Mesenchymal stem cell (in vitro differentiated cells and primary cell): Measurements from ENCODE around the gene CAMKMT.

Experiments used
- DNase-seq: peaks from one replicate; pipeline ENCODE4 v3.0.0-alpha.2; 2013
- H2AFZ ChIP-seq: one replicate; pipeline ENCODE4 v1.6.1; 2013; ENCODE audit warnings: low read depth, mild to moderate bottlenecking, control low read depth, inconsistent platforms, low read length, moderate library complexity
- H2AK5ac ChIP-seq: 2 replicates; pipeline ENCODE4 v1.6.1; 2013; ENCODE audit warnings: low read length, moderate library complexity, mild to moderate bottlenecking, inconsistent platforms; ENCODE audit not compliant: severe bottlenecking
- H2BK120ac ChIP-seq: one replicate; pipeline ENCODE4 v1.6.1; 2013; ENCODE audit warnings: low read depth, mild to moderate bottlenecking, inconsistent platforms, low read length, moderate library complexity
- H2BK12ac ChIP-seq, 2 experiments: one replicate each; pipeline ENCODE4 v1.6.1; 2013; ENCODE audit warnings: inconsistent platforms in 2 of 2, low read length in 2 of 2, mild to moderate bottlenecking in 2 of 2, moderate library complexity in 2 of 2, control low read depth in 1 of 2
- H2BK15ac ChIP-seq: one replicate; pipeline ENCODE4 v1.6.1; 2013; ENCODE audit warnings: mild to moderate bottlenecking, low read depth, inconsistent platforms; ENCODE audit not compliant: poor library complexity, severe bottlenecking
- H2BK5ac ChIP-seq: 2 replicates; pipeline ENCODE4 v1.6.1; 2013; ENCODE audit warnings: low read depth, mild to moderate bottlenecking, low read length, control low read depth, inconsistent platforms; ENCODE audit not compliant: poor library complexity, severe bottlenecking
- H3K14ac ChIP-seq, 2 experiments: one replicate each; pipeline ENCODE4 v1.6.1; 2013; ENCODE audit warnings: inconsistent platforms in 2 of 2, low read length in 2 of 2, control low read depth in 1 of 2, mild to moderate bottlenecking in 1 of 2, moderate library complexity in 1 of 2
- H3K18ac ChIP-seq, 2 experiments: one replicate each; pipeline ENCODE4 v1.6.1; 2013; ENCODE audit warnings: inconsistent platforms in 2 of 2, low read length in 2 of 2, control low read depth in 1 of 2, low read depth in 1 of 2, mild to moderate bottlenecking in 1 of 2
- H3K23ac ChIP-seq, 2 experiments: one replicate each; pipeline ENCODE4 v1.6.1; 2013; ENCODE audit warnings: inconsistent platforms in 2 of 2, low read length in 2 of 2, mild to moderate bottlenecking in 2 of 2, moderate library complexity in 2 of 2, control low read depth in 1 of 2
- H3K27ac ChIP-seq: 2 replicates; pipeline ENCODE4 v1.5.1; 2013; ENCODE audit warnings: mild to moderate bottlenecking, moderate library complexity, low read length, control low read depth, inconsistent platforms; ENCODE audit not compliant: poor library complexity, severe bottlenecking
- H3K27me3 ChIP-seq, 2 experiments: 2 replicates each; pipeline versions ENCODE4 v1.6.1 to v1.7.0; 2013; ENCODE audit warnings: low read length in 2 of 2, mild to moderate bottlenecking in 2 of 2, moderate library complexity in 2 of 2, control low read depth in 1 of 2, inconsistent platforms in 1 of 2; ENCODE audit not compliant: control insufficient read depth in 1 of 2, insufficient read depth in 1 of 2
- H3K36me3 ChIP-seq, 2 experiments: 2 replicates each; pipeline versions ENCODE4 v1.6.1 to v1.7.0; 2013; ENCODE audit warnings: low read length in 2 of 2, control low read depth in 1 of 2, inconsistent platforms in 1 of 2, low read depth in 1 of 2, mild to moderate bottlenecking in 1 of 2; ENCODE audit not compliant: insufficient read depth in 2 of 2, control insufficient read depth in 1 of 2
- H3K4ac ChIP-seq, 2 experiments: one replicate each; pipeline ENCODE4 v1.6.1; 2013; ENCODE audit warnings: inconsistent platforms in 2 of 2, low read length in 2 of 2, mild to moderate bottlenecking in 2 of 2, moderate library complexity in 2 of 2, control low read depth in 1 of 2, low read depth in 1 of 2
- H3K4me1 ChIP-seq: 2 replicates; pipeline ENCODE4 v1.6.1; 2013; ENCODE audit warnings: low read depth, low read length, control low read depth; ENCODE audit not compliant: control insufficient read depth, insufficient read depth
- H3K4me2 ChIP-seq: 2 replicates; pipeline ENCODE4 v1.6.1; 2013; ENCODE audit warnings: low read length, mild to moderate bottlenecking, inconsistent platforms; ENCODE audit not compliant: poor library complexity, severe bottlenecking
- H3K4me3 ChIP-seq, 2 experiments: 2 replicates each; pipeline versions ENCODE4 v1.5.1 to v1.7.0; 2013; ENCODE audit warnings: low read length in 2 of 2, mild to moderate bottlenecking in 2 of 2, control low read depth in 1 of 2, low read depth in 1 of 2; ENCODE audit not compliant: insufficient read depth in 1 of 2
- H3K79me1 ChIP-seq: replicated peaks from 2 replicates; pipeline ENCODE4 v1.6.1; 2013; ENCODE audit warnings: mild to moderate bottlenecking, control low read depth, low read length, inconsistent platforms; ENCODE audit not compliant: poor library complexity, severe bottlenecking
- H3K9ac ChIP-seq: 2 replicates; pipeline ENCODE4 v1.7.0; 2013; ENCODE audit warnings: mild to moderate bottlenecking, low read length, moderate library complexity
- H3K9me3 ChIP-seq: 2 replicates; pipeline ENCODE4 v1.7.0; 2013; ENCODE audit warnings: mild to moderate bottlenecking, low read length; ENCODE audit not compliant: control insufficient read depth
- H4K8ac ChIP-seq: one replicate; pipeline ENCODE4 v1.6.1; 2013; ENCODE audit warnings: inconsistent platforms, mild to moderate bottlenecking, low read length, moderate library complexity
- H4K91ac ChIP-seq: one replicate; pipeline ENCODE4 v1.6.1; 2013; ENCODE audit warnings: mild to moderate bottlenecking, low read length, inconsistent platforms
- WGBS: methylation state at CpG from one replicate; pipeline ENCODE4 v1.1.7; 2013; ENCODE audit warnings: mixed read lengths; 5-methylcytosine and 5-hydroxymethylcytosine counted together

Gene CAMKMT

GRCh38 chr2:44821500-44821899 lies 459.8 kb downstream of the CAMKMT start:
- H2AK5ac ChIP-seq: no peak overlapping the region
- no peak overlapping the region for H2BK12ac ChIP-seq
- no peak overlapping the region for H3K23ac ChIP-seq
- no peak overlapping the region for H3K4me3 ChIP-seq
- DNase-seq: no peak
- H3K9me3 ChIP-seq: no peaks in the 10 kb centered on the region
- no peaks in the 10 kb centered on the region for H3K36me3 ChIP-seq
- no peak overlapping the region for H3K18ac ChIP-seq
- H2BK120ac ChIP-seq: no peak overlapping the region
- peaks cover 2% of the 10 kb centered on the region for H3K4me1 ChIP-seq
- H3K27me3 ChIP-seq: peaks cover 69 to 76% of the 10 kb centered on the region in 2 experiments
- H2BK15ac ChIP-seq: no peak overlapping the region
- H3K4ac ChIP-seq: no peak overlapping the region
- no peak overlapping the region for H4K8ac ChIP-seq
- H4K91ac ChIP-seq: no peak overlapping the region
- H2AFZ ChIP-seq: no peak overlapping the region
- no peak overlapping the region for H3K27ac ChIP-seq
- H3K79me1 ChIP-seq: no peaks in the 10 kb centered on the region
- no peak overlapping the region for H3K9ac ChIP-seq
- no peak overlapping the region for H2BK5ac ChIP-seq
- H3K14ac ChIP-seq: no peak overlapping the region
- H3K4me2 ChIP-seq: no peak overlapping the region
- WGBS: 75% methylated on average over 6 of the region's 6 CpGs

- Histone ChIP-seq H3K4me3 (no peak overlapping the region), H4K91ac (no peak overlapping the region), H3K9me3 (no peaks in the 10 kb centered on the region), H3K23ac (no peak overlapping the region), H3K18ac (no peak overlapping the region), H4K8ac (no peak overlapping the region), H2BK15ac (no peak overlapping the region), H3K27ac (no peak overlapping the region), H3K14ac (no peak overlapping the region), H2AFZ (no peak overlapping the region), H3K9ac (no peak overlapping the region), H3K4ac (no peak overlapping the region), H3K27me3 (peaks cover 65 to 71% of the 10 kb centered on the region in 2 experiments), H3K79me1 (no peaks in the 10 kb centered on the region), H2BK120ac (no peak overlapping the region), H2BK5ac (no peak overlapping the region), H2BK12ac (no peak overlapping the region), H3K4me2 (no peak overlapping the region), H3K36me3 (no peaks in the 10 kb centered on the region), H3K4me1 (peaks cover 2% of the 10 kb centered on the region), H2AK5ac (no peak overlapping the region)
- 83% methylated on average over 5 of the region's 6 CpGs for WGBS
- DNase-seq: no peak
These were observed 460.4 kb downstream of the CAMKMT start for GRCh38 chr2:44822174-44822573.
